Retinal pigment epithelial cell (primary cell): ENCODE measurements around the gene PFKFB4.
"Not testable (repeated sequence)": the region's sequence is repeated elsewhere in the genome, so short reads cannot be mapped to it uniquely, and the experiment has no call there.

Experiments used
- DNase-seq: peaks from one replicate; pipeline ENCODE4 v3.0.0-alpha.2; 2010; ENCODE audit warnings: low read depth
- H3K4me3 ChIP-seq: 2 replicates; pipeline ENCODE4 v1.5.1; 2011; ENCODE audit warnings: mild to moderate bottlenecking, low read length, control low read depth, moderate library complexity
- TF ChIP-seq, protein P1 (sequence below): conservative IDR thresholded peaks from 2 replicates; pipeline ENCODE4 v1.5.1; 2011; ENCODE audit warnings: low read depth, low read length, control low read depth, inconsistent platforms

Gene PFKFB4

DNA sequence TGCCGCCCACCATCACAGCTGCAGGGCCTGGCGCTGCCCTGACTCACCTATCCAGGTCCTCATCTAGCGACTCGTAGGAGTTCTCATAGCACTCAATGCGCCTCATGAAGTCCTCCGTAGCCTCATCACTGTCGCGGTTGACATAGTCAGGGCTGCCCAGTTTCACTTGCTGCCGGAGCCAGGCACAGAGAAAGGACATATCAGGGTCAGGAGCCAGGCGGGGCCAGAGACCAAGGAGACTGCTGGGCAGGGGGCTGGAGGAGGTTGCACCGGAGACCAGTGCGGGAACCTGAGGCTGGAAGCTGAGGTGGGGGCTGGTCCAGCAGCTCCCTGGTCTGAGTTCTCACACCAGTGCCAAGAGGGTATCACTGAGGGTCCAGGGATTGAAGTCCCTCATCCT is 18.2 kb downstream of the PFKFB4 start:
- H3K4me3 ChIP-seq = no peak overlapping the region
- TF ChIP-seq, protein P1, sequence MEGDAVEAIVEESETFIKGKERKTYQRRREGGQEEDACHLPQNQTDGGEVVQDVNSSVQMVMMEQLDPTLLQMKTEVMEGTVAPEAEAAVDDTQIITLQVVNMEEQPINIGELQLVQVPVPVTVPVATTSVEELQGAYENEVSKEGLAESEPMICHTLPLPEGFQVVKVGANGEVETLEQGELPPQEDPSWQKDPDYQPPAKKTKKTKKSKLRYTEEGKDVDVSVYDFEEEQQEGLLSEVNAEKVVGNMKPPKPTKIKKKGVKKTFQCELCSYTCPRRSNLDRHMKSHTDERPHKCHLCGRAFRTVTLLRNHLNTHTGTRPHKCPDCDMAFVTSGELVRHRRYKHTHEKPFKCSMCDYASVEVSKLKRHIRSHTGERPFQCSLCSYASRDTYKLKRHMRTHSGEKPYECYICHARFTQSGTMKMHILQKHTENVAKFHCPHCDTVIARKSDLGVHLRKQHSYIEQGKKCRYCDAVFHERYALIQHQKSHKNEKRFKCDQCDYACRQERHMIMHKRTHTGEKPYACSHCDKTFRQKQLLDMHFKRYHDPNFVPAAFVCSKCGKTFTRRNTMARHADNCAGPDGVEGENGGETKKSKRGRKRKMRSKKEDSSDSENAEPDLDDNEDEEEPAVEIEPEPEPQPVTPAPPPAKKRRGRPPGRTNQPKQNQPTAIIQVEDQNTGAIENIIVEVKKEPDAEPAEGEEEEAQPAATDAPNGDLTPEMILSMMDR = no peak
- no peak for DNase-seq

DNA sequence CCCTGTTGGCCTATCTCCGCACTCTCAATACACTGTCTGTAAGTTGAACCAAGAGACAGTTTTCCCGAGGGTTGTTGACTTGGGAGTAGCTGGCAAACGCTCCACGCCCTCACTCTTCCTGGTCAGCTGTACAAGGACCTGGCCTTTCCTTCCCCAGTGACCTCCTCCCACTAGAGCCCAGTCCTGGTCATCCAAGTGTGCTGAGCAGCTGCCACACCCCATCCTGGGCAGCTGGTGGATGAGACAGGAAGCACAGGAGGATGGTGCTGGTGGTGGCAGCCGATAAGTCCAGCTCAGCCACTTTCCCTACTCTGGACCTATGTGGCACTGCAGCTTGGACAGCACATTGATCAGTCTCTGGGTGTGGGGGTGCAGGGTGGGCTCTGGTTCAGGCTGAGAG is 19.8 kb downstream of the PFKFB4 start:
- TF ChIP-seq, protein P1 = no peak
- DNase-seq = no peak
- no peak overlapping the region for H3K4me3 ChIP-seq

DNA sequence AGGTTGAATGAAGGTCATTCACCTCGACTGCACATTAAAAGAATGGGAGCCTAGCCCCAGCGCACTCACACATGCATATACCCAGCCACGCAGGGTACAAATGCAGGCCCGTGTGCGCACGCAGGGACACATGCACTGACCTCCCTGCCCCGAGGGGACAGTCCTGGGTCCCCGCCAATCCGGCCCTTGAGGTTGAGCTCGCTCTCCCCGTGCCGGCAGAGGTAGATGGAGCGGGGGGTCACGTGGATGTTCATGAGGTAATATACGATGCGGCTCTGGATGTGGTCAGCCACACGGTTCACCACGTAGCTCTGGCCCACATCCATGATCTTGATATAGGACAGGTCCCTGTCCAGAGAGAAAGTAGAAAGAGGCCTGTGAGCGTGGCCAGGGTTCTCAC is 20.5 kb downstream of the PFKFB4 start:
- no peak overlapping the region for H3K4me3 ChIP-seq
- TF ChIP-seq, protein P1 = no peak
- no peak for DNase-seq

DNA sequence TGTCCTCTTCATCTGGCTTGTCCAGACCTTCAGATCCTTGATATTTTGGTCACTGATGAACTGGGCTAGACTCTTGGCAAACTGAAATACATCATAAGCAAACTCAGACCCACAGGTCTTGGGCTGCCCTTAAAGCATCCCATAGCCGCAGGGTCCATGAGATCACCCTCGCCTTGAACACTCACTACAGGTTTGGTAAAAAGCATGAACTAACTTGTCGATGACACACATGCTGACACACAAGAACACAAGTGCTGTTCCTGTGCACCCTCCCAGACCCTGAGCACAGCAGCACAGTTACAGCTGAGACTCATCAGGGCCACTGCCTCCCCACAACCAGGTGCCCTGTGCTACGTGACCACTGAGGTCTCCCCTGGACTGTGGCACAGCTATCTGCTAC is 21.0 kb downstream of the PFKFB4 start:
- no peak for DNase-seq
- no peak overlapping the region for H3K4me3 ChIP-seq
- TF ChIP-seq, protein P1 = no peak

DNA sequence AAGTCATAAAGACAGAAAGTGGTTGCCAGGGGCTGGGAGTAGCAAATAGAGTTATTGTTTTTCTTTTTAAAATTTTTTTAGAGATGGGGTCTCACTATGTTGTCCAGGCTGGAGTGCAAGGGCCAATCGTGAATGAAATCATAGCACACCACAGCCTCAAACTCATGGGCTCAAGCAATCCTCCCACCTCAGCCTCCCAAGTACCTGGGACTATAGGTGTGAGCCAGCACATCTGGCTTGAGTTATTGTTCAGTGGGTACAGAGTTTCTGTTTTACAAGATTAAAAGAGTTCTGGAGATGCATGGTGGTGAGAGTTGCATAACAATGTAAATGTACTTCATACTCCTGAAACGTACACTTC is 23.6 kb downstream of the PFKFB4 start:
- no peak for DNase-seq
- no peak overlapping the region for H3K4me3 ChIP-seq
- TF ChIP-seq, protein P1 = no peak

DNA sequence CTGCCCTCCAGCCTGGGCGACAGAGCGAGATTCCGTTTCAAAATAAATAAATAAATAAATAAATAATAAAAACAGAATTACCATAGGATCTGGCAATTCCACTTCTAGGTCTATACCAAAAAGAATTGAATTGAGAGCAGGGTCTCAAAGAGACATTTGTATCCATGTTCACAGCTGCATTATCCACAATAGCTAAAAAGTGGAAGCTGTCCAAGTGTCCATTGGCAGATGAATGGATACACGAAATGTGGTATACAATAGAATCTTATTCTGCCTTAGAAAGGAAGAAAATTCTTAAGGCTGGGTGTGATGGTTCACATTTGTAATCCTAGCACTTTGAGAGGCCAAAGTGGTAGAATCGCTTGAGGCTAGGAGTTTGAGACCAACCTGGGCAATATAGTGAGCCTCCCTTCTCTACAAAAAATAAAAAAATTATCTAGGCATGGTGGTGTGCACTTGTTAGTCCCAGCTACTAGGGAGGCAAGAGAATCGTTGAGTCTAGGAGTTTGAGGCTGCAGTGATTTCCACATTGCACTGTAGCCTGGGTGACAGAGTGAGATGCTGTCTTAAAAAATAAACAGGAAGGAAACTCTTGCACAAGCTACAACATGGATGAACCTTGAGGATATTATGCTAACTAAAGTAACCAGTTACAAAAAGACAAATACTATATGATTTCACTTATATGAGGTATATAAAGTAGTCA is 24.2 kb downstream of the PFKFB4 start:
- no peak for DNase-seq
- TF ChIP-seq, protein P1 = no peak
- H3K4me3 ChIP-seq = no peak overlapping the region

DNA sequence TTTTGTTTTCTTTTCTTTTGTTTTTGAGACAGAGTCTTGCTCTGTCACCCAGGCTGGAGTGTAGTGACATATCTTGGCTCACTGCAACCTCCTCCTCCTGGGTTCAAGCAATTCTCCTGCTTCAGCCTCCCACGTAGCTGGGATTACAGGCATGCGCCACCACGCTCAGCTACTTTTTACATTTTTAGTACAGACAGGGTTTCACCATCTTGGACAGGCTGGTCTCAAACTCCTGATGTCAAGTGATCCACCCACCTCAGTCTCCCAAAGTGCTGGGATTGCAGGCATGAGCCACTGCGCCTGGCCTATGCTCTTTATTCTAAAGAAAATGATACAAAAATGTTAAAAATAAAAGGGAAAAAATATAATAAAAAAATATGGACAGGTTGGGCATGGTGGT is 25.9 kb downstream of the PFKFB4 start:
- DNase-seq, H3K4me3 ChIP-seq: not testable (repeated sequence)

DNA sequence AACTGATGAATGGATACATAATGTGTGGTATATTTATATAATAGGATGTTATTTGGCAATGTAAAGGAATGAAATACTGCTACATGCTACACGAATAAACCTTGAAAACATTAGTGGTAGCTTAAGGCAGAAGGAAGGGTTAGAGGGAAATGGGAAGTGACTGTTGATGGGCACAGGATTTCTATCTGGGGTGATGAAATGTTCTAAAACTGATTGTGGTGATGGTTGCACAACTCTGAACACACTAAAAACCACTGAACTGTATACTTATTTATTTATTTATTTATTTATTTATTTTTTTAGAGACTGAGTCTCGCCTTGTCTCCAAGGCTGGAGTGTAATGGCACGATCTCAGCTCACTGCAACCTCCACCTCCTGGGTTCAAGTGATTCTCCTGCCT is 27.8 kb downstream of the PFKFB4 start:
- TF ChIP-seq, protein P1 = no peak
- no peak overlapping the region for H3K4me3 ChIP-seq
- DNase-seq = no peak
